ENCODE measurements around the gene CHCHD3.

Gene CHCHD3

DNA sequence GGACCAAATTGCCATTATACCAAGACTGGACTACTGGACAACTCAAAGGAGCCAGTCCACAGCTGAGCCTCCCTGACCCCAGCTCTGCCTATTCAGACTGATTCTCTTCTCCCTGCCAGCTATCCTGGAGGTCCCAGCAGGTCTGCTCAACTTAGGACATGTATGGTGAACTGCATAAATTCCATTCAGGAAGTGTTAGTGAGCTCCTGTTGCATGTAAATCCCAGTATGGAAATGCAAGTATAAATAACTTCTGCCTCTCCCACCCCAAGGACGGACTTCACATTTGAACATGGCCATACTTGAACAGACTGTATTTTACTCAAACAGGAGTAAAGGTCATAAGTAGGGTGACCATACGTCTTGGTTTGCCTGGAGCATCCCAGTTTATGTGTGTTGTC lies 128.4 kb downstream of the CHCHD3 start:
- Histone ChIP-seq H3K4me3 (ENCODE audit: insufficient read length, low read depth) (no peak overlapping the region), H3K4me1 (ENCODE audit: insufficient read depth, insufficient read length) (no peaks in the 10 kb centered on the region), H3K27me3 (ENCODE audit: insufficient read depth, insufficient read length) (no peaks in the 10 kb centered on the region), H3K9me3 (ENCODE audit: insufficient read depth, low read length) (no peaks in the 10 kb centered on the region), H3K9ac (ENCODE audit: insufficient read length, low read depth) (no peak overlapping the region), H3K36me3 (ENCODE audit: insufficient read depth, insufficient read length, low read length) (peaks cover 6% of the 10 kb centered on the region)
- TF ChIP-seq SUZ12 (IDR thresholded peaks at IDR 0.05; ENCODE audit: extremely low read depth, insufficient read depth, insufficient read length) (no peak), YY1 (IDR thresholded peaks at IDR 0.05; ENCODE audit: insufficient read depth, insufficient read length) (no peak), ZNF274 (IDR thresholded peaks at IDR 0.05; ENCODE audit: low read depth, low read length) (no peak)
- no peak for DNase-seq (ENCODE audit: low read depth, low spot score)

DNA sequence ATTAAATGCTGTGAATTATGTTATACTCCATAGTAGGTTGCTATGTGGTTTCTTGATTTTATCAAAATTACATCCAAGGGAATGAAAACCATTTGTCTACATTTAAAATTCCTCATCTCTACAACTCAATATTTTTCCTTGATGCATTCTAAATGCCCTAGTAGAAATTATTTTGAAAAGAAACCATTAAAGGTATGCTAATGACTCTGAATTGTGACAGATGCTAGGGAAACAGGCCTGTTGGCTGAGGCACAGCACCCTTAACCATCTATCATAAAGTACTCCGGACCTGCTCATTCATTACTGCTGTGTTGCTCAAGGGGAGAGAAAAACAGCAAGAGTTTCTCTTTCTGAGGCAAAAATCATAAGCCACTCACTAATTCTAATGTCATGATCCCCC lies 131.2 kb downstream of the CHCHD3 start:
- no peak for DNase-seq (ENCODE audit: low read depth, low spot score)
- no peak for TF ChIP-seq SUZ12 (IDR thresholded peaks at IDR 0.05; ENCODE audit: extremely low read depth, insufficient read depth, insufficient read length)
- no peak for TF ChIP-seq ZNF274 (IDR thresholded peaks at IDR 0.05; ENCODE audit: low read depth, low read length)
- no peak for TF ChIP-seq YY1 (IDR thresholded peaks at IDR 0.05; ENCODE audit: insufficient read depth, insufficient read length)
- H3K36me3 ChIP-seq (ENCODE audit: insufficient read depth, insufficient read length, low read length): peaks cover 6% of the 10 kb centered on the region
- H3K4me1 ChIP-seq (ENCODE audit: insufficient read depth, insufficient read length): no peaks in the 10 kb centered on the region
- no peak overlapping the region for H3K4me3 ChIP-seq (ENCODE audit: insufficient read length, low read depth)
- no peaks in the 10 kb centered on the region for H3K9me3 ChIP-seq (ENCODE audit: insufficient read depth, low read length)
- H3K9ac ChIP-seq (ENCODE audit: insufficient read length, low read depth): no peak overlapping the region
- no peaks in the 10 kb centered on the region for H3K27me3 ChIP-seq (ENCODE audit: insufficient read depth, insufficient read length)

DNA sequence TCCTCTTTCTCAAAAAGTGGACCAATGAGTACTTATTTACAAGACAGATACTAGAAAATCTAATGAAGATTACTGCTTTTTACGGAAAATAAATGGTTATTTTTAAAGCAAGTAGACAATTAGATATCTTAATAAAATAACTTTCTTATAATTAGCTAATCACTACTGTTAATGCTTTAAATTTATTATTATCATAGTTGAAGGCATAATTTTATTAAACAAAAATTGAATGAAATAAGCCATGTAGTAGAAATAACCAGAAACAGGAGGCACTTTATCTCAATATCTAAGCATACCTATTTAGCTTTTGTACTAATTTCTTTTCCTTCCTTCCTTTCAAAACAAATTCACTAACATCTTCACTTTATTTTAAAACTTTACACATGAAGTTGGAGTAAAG lies 134.9 kb downstream of the CHCHD3 start:
- Histone ChIP-seq H3K9ac (ENCODE audit: insufficient read length, low read depth) (no peak overlapping the region), H3K36me3 (ENCODE audit: insufficient read depth, insufficient read length, low read length) (no peaks in the 10 kb centered on the region), H3K9me3 (ENCODE audit: insufficient read depth, low read length) (no peaks in the 10 kb centered on the region), H3K4me3 (ENCODE audit: insufficient read length, low read depth) (no peak overlapping the region), H3K4me1 (ENCODE audit: insufficient read depth, insufficient read length) (no peaks in the 10 kb centered on the region), H3K27me3 (ENCODE audit: insufficient read depth, insufficient read length) (no peaks in the 10 kb centered on the region)
- TF ChIP-seq SUZ12 (IDR thresholded peaks at IDR 0.05; ENCODE audit: extremely low read depth, insufficient read depth, insufficient read length): no peak
- no peak for TF ChIP-seq YY1 (IDR thresholded peaks at IDR 0.05; ENCODE audit: insufficient read depth, insufficient read length)
- no peak for TF ChIP-seq ZNF274 (IDR thresholded peaks at IDR 0.05; ENCODE audit: low read depth, low read length)
- no peak for DNase-seq (ENCODE audit: low read depth, low spot score)

DNA sequence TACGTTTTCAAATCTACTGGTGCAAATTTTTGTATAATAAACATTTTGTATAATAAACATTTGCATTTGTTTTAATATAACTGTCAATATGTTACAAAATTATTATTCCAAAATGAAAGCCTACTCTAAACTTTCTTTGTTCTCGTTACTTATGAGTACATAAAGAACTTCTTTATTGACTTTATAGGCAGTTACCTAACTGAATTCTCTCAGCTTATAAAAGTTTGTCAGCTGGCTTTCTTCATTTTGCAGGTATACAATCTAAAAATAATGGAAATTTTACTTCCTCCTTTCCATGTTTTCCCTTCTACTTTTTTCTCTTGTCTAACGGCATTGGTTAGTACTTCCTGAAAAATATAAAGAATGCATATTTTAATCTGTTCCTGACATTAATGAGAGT lies 137.1 kb downstream of the CHCHD3 start:
- no peak overlapping the region for H3K9ac ChIP-seq (ENCODE audit: insufficient read length, low read depth)
- H3K9me3 ChIP-seq (ENCODE audit: insufficient read depth, low read length): no peaks in the 10 kb centered on the region
- H3K4me3 ChIP-seq (ENCODE audit: insufficient read length, low read depth): no peak overlapping the region
- TF ChIP-seq SUZ12 (IDR thresholded peaks at IDR 0.05; ENCODE audit: extremely low read depth, insufficient read depth, insufficient read length) (no peak), ZNF274 (IDR thresholded peaks at IDR 0.05; ENCODE audit: low read depth, low read length) (no peak), YY1 (IDR thresholded peaks at IDR 0.05; ENCODE audit: insufficient read depth, insufficient read length) (no peak)
- H3K36me3 ChIP-seq (ENCODE audit: insufficient read depth, insufficient read length, low read length): peaks cover 2% of the 10 kb centered on the region
- no peak for DNase-seq (ENCODE audit: low read depth, low spot score)
- no peaks in the 10 kb centered on the region for H3K4me1 ChIP-seq (ENCODE audit: insufficient read depth, insufficient read length)
- no peaks in the 10 kb centered on the region for H3K27me3 ChIP-seq (ENCODE audit: insufficient read depth, insufficient read length)

DNA sequence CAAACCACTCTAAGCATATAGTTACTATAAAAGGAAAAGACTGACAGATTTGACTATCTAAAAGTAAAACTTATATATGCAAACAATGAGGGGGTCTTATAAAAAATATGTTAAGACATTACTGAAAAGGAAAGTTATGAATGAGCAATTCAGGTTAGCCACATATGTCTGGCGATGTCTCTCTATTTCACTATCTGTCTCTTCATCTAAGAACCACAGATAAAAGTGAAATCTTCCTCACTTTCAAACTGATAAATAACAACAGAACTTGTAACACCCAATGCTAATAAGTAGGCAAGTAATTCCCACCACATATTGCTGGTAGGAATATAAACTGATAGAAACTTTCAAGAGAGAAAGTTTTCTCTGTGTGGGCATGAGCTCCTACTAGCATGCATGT lies 138.2 kb downstream of the CHCHD3 start:
- H3K4me1 ChIP-seq (ENCODE audit: insufficient read depth, insufficient read length): no peaks in the 10 kb centered on the region
- H3K36me3 ChIP-seq (ENCODE audit: insufficient read depth, insufficient read length, low read length): peaks cover 2% of the 10 kb centered on the region
- no peak overlapping the region for H3K9ac ChIP-seq (ENCODE audit: insufficient read length, low read depth)
- H3K27me3 ChIP-seq (ENCODE audit: insufficient read depth, insufficient read length): no peaks in the 10 kb centered on the region
- TF ChIP-seq ZNF274 (IDR thresholded peaks at IDR 0.05; ENCODE audit: low read depth, low read length) (no peak), YY1 (IDR thresholded peaks at IDR 0.05; ENCODE audit: insufficient read depth, insufficient read length) (no peak), SUZ12 (IDR thresholded peaks at IDR 0.05; ENCODE audit: extremely low read depth, insufficient read depth, insufficient read length) (no peak)
- DNase-seq (ENCODE audit: low read depth, low spot score): no peak
- H3K4me3 ChIP-seq (ENCODE audit: insufficient read length, low read depth): no peak overlapping the region
- H3K9me3 ChIP-seq (ENCODE audit: insufficient read depth, low read length): no peaks in the 10 kb centered on the region

DNA sequence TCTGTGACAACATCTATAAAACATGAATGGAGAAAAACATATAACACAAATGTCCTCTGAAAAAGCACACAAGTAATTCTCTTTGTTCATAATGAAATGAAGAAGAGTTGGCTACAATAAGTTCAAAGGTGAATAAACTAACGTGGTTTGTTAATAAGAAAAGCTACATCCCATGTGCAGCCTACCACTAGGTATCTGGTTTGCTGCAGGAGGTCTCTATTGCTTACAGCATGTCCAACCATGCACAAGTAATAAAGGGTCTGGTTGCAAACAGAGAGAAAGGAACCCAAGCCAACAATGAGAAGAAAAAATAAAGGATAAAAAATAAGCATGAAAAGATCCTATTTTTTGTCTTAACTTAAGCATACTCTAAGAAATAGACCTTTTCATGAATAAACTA lies 139.2 kb downstream of the CHCHD3 start:
- no peak overlapping the region for H3K9ac ChIP-seq (ENCODE audit: insufficient read length, low read depth)
- TF ChIP-seq SUZ12 (IDR thresholded peaks at IDR 0.05; ENCODE audit: extremely low read depth, insufficient read depth, insufficient read length) (no peak), ZNF274 (IDR thresholded peaks at IDR 0.05; ENCODE audit: low read depth, low read length) (no peak), YY1 (IDR thresholded peaks at IDR 0.05; ENCODE audit: insufficient read depth, insufficient read length) (no peak)

DNA sequence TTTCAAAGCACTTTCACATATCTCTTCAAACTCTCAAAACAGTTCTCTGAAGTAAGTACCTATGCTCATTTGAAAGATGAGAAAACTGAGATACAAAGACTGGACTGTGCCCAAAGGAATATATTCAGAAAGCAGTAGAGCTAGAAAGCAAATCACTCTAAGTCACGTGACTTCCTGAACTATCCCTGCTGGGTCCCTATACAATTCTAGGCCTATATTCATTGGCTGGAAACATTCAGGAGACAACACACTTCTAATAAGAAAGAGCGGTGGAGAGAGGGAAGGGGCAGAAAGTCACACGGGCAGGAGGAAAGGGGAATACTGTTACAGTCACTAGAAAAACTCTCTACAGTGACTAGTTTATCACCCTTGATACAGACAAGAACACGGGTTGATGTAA lies 140.0 kb downstream of the CHCHD3 start:
- Histone ChIP-seq H3K36me3 (ENCODE audit: insufficient read depth, insufficient read length, low read length) (peaks cover 2% of the 10 kb centered on the region), H3K9ac (ENCODE audit: insufficient read length, low read depth) (no peak overlapping the region), H3K9me3 (ENCODE audit: insufficient read depth, low read length) (no peaks in the 10 kb centered on the region), H3K4me3 (ENCODE audit: insufficient read length, low read depth) (no peak overlapping the region), H3K27me3 (ENCODE audit: insufficient read depth, insufficient read length) (no peaks in the 10 kb centered on the region), H3K4me1 (ENCODE audit: insufficient read depth, insufficient read length) (no peaks in the 10 kb centered on the region)
- no peak for DNase-seq (ENCODE audit: low read depth, low spot score)
- TF ChIP-seq YY1 (IDR thresholded peaks at IDR 0.05; ENCODE audit: insufficient read depth, insufficient read length): no peak
- no peak for TF ChIP-seq SUZ12 (IDR thresholded peaks at IDR 0.05; ENCODE audit: extremely low read depth, insufficient read depth, insufficient read length)

More for the DNA sequence above, 139.2 kb downstream of the CHCHD3 start:
- Histone ChIP-seq H3K27me3 (ENCODE audit: insufficient read depth, insufficient read length) (no peaks in the 10 kb centered on the region), H3K36me3 (ENCODE audit: insufficient read depth, insufficient read length, low read length) (peaks cover 2% of the 10 kb centered on the region), H3K9me3 (ENCODE audit: insufficient read depth, low read length) (no peaks in the 10 kb centered on the region), H3K4me1 (ENCODE audit: insufficient read depth, insufficient read length) (no peaks in the 10 kb centered on the region), H3K4me3 (ENCODE audit: insufficient read length, low read depth) (no peak overlapping the region)
- DNase-seq (ENCODE audit: low read depth, low spot score): no peak

DNA sequence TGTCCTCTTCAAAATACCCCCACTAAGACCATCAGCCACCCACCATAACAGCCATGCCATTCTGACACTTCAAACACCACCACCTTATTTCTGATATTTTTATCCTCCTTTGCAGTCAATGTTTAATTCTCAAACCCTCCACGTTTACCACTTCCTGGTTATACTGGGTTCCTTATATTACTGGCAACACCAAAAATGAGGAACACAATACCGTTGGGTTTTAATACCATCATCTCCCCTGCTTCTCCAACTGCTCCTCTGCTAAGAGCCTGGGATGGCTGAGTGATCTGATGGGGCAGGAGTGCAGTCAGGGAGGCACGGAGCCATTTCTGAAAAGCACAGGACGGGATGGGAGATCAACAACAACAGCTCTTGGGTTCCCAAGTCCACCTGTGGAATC lies 140.5 kb downstream of the CHCHD3 start:
- Histone ChIP-seq H3K4me3 (ENCODE audit: insufficient read length, low read depth) (no peak overlapping the region), H3K36me3 (ENCODE audit: insufficient read depth, insufficient read length, low read length) (peaks cover 2% of the 10 kb centered on the region), H3K9ac (ENCODE audit: insufficient read length, low read depth) (no peak overlapping the region), H3K9me3 (ENCODE audit: insufficient read depth, low read length) (no peaks in the 10 kb centered on the region), H3K4me1 (ENCODE audit: insufficient read depth, insufficient read length) (no peaks in the 10 kb centered on the region), H3K27me3 (ENCODE audit: insufficient read depth, insufficient read length) (no peaks in the 10 kb centered on the region)
- DNase-seq (ENCODE audit: low read depth, low spot score): no peak
- TF ChIP-seq SUZ12 (IDR thresholded peaks at IDR 0.05; ENCODE audit: extremely low read depth, insufficient read depth, insufficient read length): no peak
- TF ChIP-seq ZNF274 (IDR thresholded peaks at IDR 0.05; ENCODE audit: low read depth, low read length): no peak
- no peak for TF ChIP-seq YY1 (IDR thresholded peaks at IDR 0.05; ENCODE audit: insufficient read depth, insufficient read length)

All from NT2/D1 (cell line).